ENCODE results near the gene NUAK1. TPM values are rescaled to one million over a fixed set of nuclear protein-coding genes. Genes with fewer than 3 reads are reported as not detected.

The NUAK1 gene
- total RNA-seq, result 0.05 TPM in 1 of 2 replicates, not detected in the other

- H3K36me3 Mint-ChIP-seq (ENCODE audit: low read depth), result peaks cover 3% of the 10 kb centered on the region
- intact Hi-C loops (cut with micrococcal nuclease), result no loop called here
- DNase-seq (ENCODE audit: low spot score), result no peak
- H3K27me3 Mint-ChIP-seq (ENCODE audit: insufficient read depth), result peaks cover 48% of the 10 kb centered on the region
- no peaks in the 10 kb centered on the region for H3K4me1 Mint-ChIP-seq (ENCODE audit: low read depth)
- peak within 1 kb of the TSS; percentile 59 for H3K4me3 Mint-ChIP-seq
- H3K9me3 Mint-ChIP-seq, result no peaks in the 10 kb centered on the region
- H3K27ac Mint-ChIP-seq, result no peak within 1 kb of the TSS
Measured at GRCh38 chr12:106138633-106139421, at the start of gene NUAK1. Gene NUAK1, minus strand, starts transcription at chr12:106138954. Its CDS starts 301 bp downstream, at chr12:106138653.

- H3K4me3 Mint-ChIP-seq, result no peak overlapping the region
- peaks cover 10% of the 10 kb centered on the region for H3K27me3 Mint-ChIP-seq (ENCODE audit: insufficient read depth)
- DNase-seq (ENCODE audit: low spot score), result no peak
- intact Hi-C loops (cut with micrococcal nuclease), result no loop called here
- H3K36me3 Mint-ChIP-seq (ENCODE audit: low read depth), result no peaks in the 10 kb centered on the region
- H3K4me1 Mint-ChIP-seq (ENCODE audit: low read depth), result no peaks in the 10 kb centered on the region
- no peaks in the 10 kb centered on the region for H3K9me3 Mint-ChIP-seq
- no peak overlapping the region for H3K27ac Mint-ChIP-seq
Measured at GRCh38 chr12:106188256-106188655, 49.5 kb upstream of the NUAK1 start.

GRCh38 chr12:106187842-106188241 is 49.1 kb upstream of the NUAK1 start:
- peaks cover 11% of the 10 kb centered on the region for H3K27me3 Mint-ChIP-seq (ENCODE audit: insufficient read depth)
- no peak overlapping the region for H3K27ac Mint-ChIP-seq
- DNase-seq (ENCODE audit: low spot score), result no peak
- H3K4me1 Mint-ChIP-seq (ENCODE audit: low read depth), result no peaks in the 10 kb centered on the region
- intact Hi-C loops (cut with micrococcal nuclease), result no loop called here
- no peaks in the 10 kb centered on the region for H3K36me3 Mint-ChIP-seq (ENCODE audit: low read depth)
- H3K9me3 Mint-ChIP-seq, result no peaks in the 10 kb centered on the region
- no peak overlapping the region for H3K4me3 Mint-ChIP-seq

- Mint-ChIP-seq H3K36me3 (ENCODE audit: low read depth) (no peaks in the 10 kb centered on the region), H3K27me3 (ENCODE audit: insufficient read depth) (peaks cover 11% of the 10 kb centered on the region), H3K9me3 (no peaks in the 10 kb centered on the region), H3K27ac (no peak overlapping the region), H3K4me1 (ENCODE audit: low read depth) (no peaks in the 10 kb centered on the region), H3K4me3 (no peak overlapping the region)
- no peak for DNase-seq (ENCODE audit: low spot score)
- intact Hi-C loops (cut with micrococcal nuclease), result no loop called here
Measured at GRCh38 chr12:106187155-106187789, 48.5 kb upstream of the NUAK1 start.

- H3K9me3 Mint-ChIP-seq, result no peaks in the 10 kb centered on the region
- no peak for DNase-seq (ENCODE audit: low spot score)
- H3K4me1 Mint-ChIP-seq (ENCODE audit: low read depth), result no peaks in the 10 kb centered on the region
- H3K27ac Mint-ChIP-seq, result no peak overlapping the region
- intact Hi-C loops (cut with micrococcal nuclease), result no loop called here
- no peaks in the 10 kb centered on the region for H3K36me3 Mint-ChIP-seq (ENCODE audit: low read depth)
- no peak overlapping the region for H3K4me3 Mint-ChIP-seq
- H3K27me3 Mint-ChIP-seq (ENCODE audit: insufficient read depth), result peaks cover 11% of the 10 kb centered on the region
Measured at GRCh38 chr12:106183735-106184134, 45.0 kb upstream of the NUAK1 start.

GRCh38 chr12:106181401-106182114 is 42.8 kb upstream of the NUAK1 start:
- Mint-ChIP-seq H3K36me3 (ENCODE audit: low read depth) (no peaks in the 10 kb centered on the region), H3K9me3 (no peaks in the 10 kb centered on the region), H3K4me1 (ENCODE audit: low read depth) (no peaks in the 10 kb centered on the region), H3K27me3 (ENCODE audit: insufficient read depth) (peaks cover 11% of the 10 kb centered on the region), H3K27ac (no peak overlapping the region), H3K4me3 (no peak overlapping the region)
- intact Hi-C loops (cut with micrococcal nuclease), result no loop called here
- no peak for DNase-seq (ENCODE audit: low spot score)

- peaks cover 6% of the 10 kb centered on the region for H3K27me3 Mint-ChIP-seq (ENCODE audit: insufficient read depth)
- no peak overlapping the region for H3K27ac Mint-ChIP-seq
- H3K4me3 Mint-ChIP-seq, result no peak overlapping the region
- DNase-seq (ENCODE audit: low spot score), result no peak
- H3K4me1 Mint-ChIP-seq (ENCODE audit: low read depth), result no peaks in the 10 kb centered on the region
- H3K36me3 Mint-ChIP-seq (ENCODE audit: low read depth), result no peaks in the 10 kb centered on the region
- intact Hi-C loops (cut with micrococcal nuclease), result no loop called here
- H3K9me3 Mint-ChIP-seq, result no peaks in the 10 kb centered on the region
Measured at GRCh38 chr12:106179086-106179485, 40.3 kb upstream of the NUAK1 start.

GRCh38 chr12:106178562-106178961 is 39.8 kb upstream of the NUAK1 start:
- no peaks in the 10 kb centered on the region for H3K36me3 Mint-ChIP-seq (ENCODE audit: low read depth)
- H3K27me3 Mint-ChIP-seq (ENCODE audit: insufficient read depth), result peaks cover 6% of the 10 kb centered on the region
- DNase-seq (ENCODE audit: low spot score), result no peak
- H3K9me3 Mint-ChIP-seq, result no peaks in the 10 kb centered on the region
- intact Hi-C loops (cut with micrococcal nuclease), result no loop called here
- H3K4me3 Mint-ChIP-seq, result no peak overlapping the region
- no peak overlapping the region for H3K27ac Mint-ChIP-seq
- H3K4me1 Mint-ChIP-seq (ENCODE audit: low read depth), result no peaks in the 10 kb centered on the region

- no peak for DNase-seq (ENCODE audit: low spot score)
- H3K4me3 Mint-ChIP-seq, result no peak overlapping the region
- H3K27ac Mint-ChIP-seq, result no peak overlapping the region
- no peaks in the 10 kb centered on the region for H3K9me3 Mint-ChIP-seq
- intact Hi-C loops (cut with micrococcal nuclease), result no loop called here
- no peaks in the 10 kb centered on the region for H3K36me3 Mint-ChIP-seq (ENCODE audit: low read depth)
- H3K4me1 Mint-ChIP-seq (ENCODE audit: low read depth), result no peaks in the 10 kb centered on the region
- H3K27me3 Mint-ChIP-seq (ENCODE audit: insufficient read depth), result peaks cover 8% of the 10 kb centered on the region
Measured at GRCh38 chr12:106176560-106176959, 37.8 kb upstream of the NUAK1 start.

- Mint-ChIP-seq H3K27ac (no peak overlapping the region), H3K9me3 (no peaks in the 10 kb centered on the region), H3K4me1 (ENCODE audit: low read depth) (no peaks in the 10 kb centered on the region), H3K36me3 (ENCODE audit: low read depth) (no peaks in the 10 kb centered on the region), H3K4me3 (no peak overlapping the region), H3K27me3 (ENCODE audit: insufficient read depth) (peaks cover 9% of the 10 kb centered on the region)
- no peak for DNase-seq (ENCODE audit: low spot score)
- intact Hi-C loops (cut with micrococcal nuclease), result no loop called here
Measured at GRCh38 chr12:106174876-106175275, 36.1 kb upstream of the NUAK1 start.

- H3K27ac Mint-ChIP-seq, result no peak overlapping the region
- H3K36me3 Mint-ChIP-seq (ENCODE audit: low read depth), result no peaks in the 10 kb centered on the region
- DNase-seq (ENCODE audit: low spot score), result no peak
- intact Hi-C loops (cut with micrococcal nuclease), result no loop called here
- H3K9me3 Mint-ChIP-seq, result no peaks in the 10 kb centered on the region
- H3K4me3 Mint-ChIP-seq, result no peak overlapping the region
- H3K4me1 Mint-ChIP-seq (ENCODE audit: low read depth), result no peaks in the 10 kb centered on the region
- H3K27me3 Mint-ChIP-seq (ENCODE audit: insufficient read depth), result peaks cover 9% of the 10 kb centered on the region
Measured at GRCh38 chr12:106173442-106173841, 34.7 kb upstream of the NUAK1 start.

GRCh38 chr12:106171117-106171750 is 32.5 kb upstream of the NUAK1 start:
- H3K27me3 Mint-ChIP-seq (ENCODE audit: insufficient read depth), result peaks cover 12% of the 10 kb centered on the region
- no peak for DNase-seq (ENCODE audit: low spot score)
- H3K36me3 Mint-ChIP-seq (ENCODE audit: low read depth), result no peaks in the 10 kb centered on the region
- no peak overlapping the region for H3K27ac Mint-ChIP-seq
- H3K4me1 Mint-ChIP-seq (ENCODE audit: low read depth), result no peaks in the 10 kb centered on the region
- intact Hi-C loops (cut with micrococcal nuclease), result no loop called here
- no peaks in the 10 kb centered on the region for H3K9me3 Mint-ChIP-seq
- no peak overlapping the region for H3K4me3 Mint-ChIP-seq

GRCh38 chr12:106170285-106170684 is 31.5 kb upstream of the NUAK1 start:
- Mint-ChIP-seq H3K4me1 (ENCODE audit: low read depth) (no peaks in the 10 kb centered on the region), H3K27me3 (ENCODE audit: insufficient read depth) (peaks cover 12% of the 10 kb centered on the region), H3K36me3 (ENCODE audit: low read depth) (no peaks in the 10 kb centered on the region), H3K9me3 (no peaks in the 10 kb centered on the region), H3K4me3 (no peak overlapping the region), H3K27ac (no peak overlapping the region)
- intact Hi-C loops (cut with micrococcal nuclease), result no loop called here
- DNase-seq (ENCODE audit: low spot score), result no peak

All from activated T-helper 1 cell treated with anti-CD3 and anti-CD28 coated beads, Interleukin-12 subunit alpha, Interleukin-12 subunit beta, Interleukin-2, Interleukin-4 antibody, amounts not matched to agents 30 ng/mL and 10 ng/mL and 1 ng/mL, durations not matched to agents 14 hours and 24 hours and 36 hours (primary cell).